ENCODE data around the gene RTL1.

Gene RTL1

GRCh38 chr14:100866666-100867630 lies 36.6 kb downstream of the RTL1 start:
- no peak for DNase-seq (ENCODE audit: low spot score)

- no peak for DNase-seq (ENCODE audit: low spot score)
Measured at GRCh38 chr14:100865682-100866591, 37.6 kb downstream of the RTL1 start.

GRCh38 chr14:100864960-100865681 lies 38.4 kb downstream of the RTL1 start:
- DNase-seq (ENCODE audit: low spot score), result no peak

- DNase-seq (ENCODE audit: low spot score), result no peak
Measured at GRCh38 chr14:100864206-100864605, 39.3 kb downstream of the RTL1 start.

GRCh38 chr14:100862793-100863192 lies 40.7 kb downstream of the RTL1 start:
- DNase-seq (ENCODE audit: low spot score), result no peak

- DNase-seq (ENCODE audit: low spot score), result no peak
Measured at GRCh38 chr14:100862277-100862676, 41.2 kb downstream of the RTL1 start.

- DNase-seq (ENCODE audit: low spot score), result no peak
Measured at GRCh38 chr14:100861937-100862247, 41.6 kb downstream of the RTL1 start.

- DNase-seq (ENCODE audit: low spot score), result no peak
Measured at GRCh38 chr14:100861188-100861936, 42.2 kb downstream of the RTL1 start.

GRCh38 chr14:100860556-100861187 lies 42.9 kb downstream of the RTL1 start:
- DNase-seq (ENCODE audit: low spot score), result no peak

- DNase-seq (ENCODE audit: low spot score), result no peak
Measured at GRCh38 chr14:100859781-100860180, 43.7 kb downstream of the RTL1 start.

GRCh38 chr14:100858838-100859220 lies 44.7 kb downstream of the RTL1 start:
- no peak for DNase-seq (ENCODE audit: low spot score)

GRCh38 chr14:100857923-100858837 lies 45.3 kb downstream of the RTL1 start:
- DNase-seq (ENCODE audit: low spot score), result no peak

GRCh38 chr14:100857233-100857922 lies 46.1 kb downstream of the RTL1 start:
- no peak for DNase-seq (ENCODE audit: low spot score)

GRCh38 chr14:100856056-100856950 lies 47.2 kb downstream of the RTL1 start:
- no peak for DNase-seq (ENCODE audit: low spot score)

GRCh38 chr14:100855256-100855930 lies 48.1 kb downstream of the RTL1 start:
- DNase-seq (ENCODE audit: low spot score), result no peak

- no peak for DNase-seq (ENCODE audit: low spot score)
Measured at GRCh38 chr14:100854435-100854834, 49.1 kb downstream of the RTL1 start.

- no peak for DNase-seq (ENCODE audit: low spot score)
Measured at GRCh38 chr14:100851946-100852620, 51.4 kb downstream of the RTL1 start.

Data from globus pallidus (tissue), 1 donor.